GM12878 (cell line): ENCODE data around the gene PCSK5. TPM values are rescaled to one million over a fixed set of nuclear protein-coding genes. Genes with fewer than 3 reads are reported as not detected.

Experiments
- ATAC-seq: fragments of 200-7000 bp; cut with Tn5 transposase; 3 replicates; pipeline ENCODE4 v1.9.1; 2020; ENCODE audit warnings: mild to moderate bottlenecking, moderate library complexity
- BruUV-seq: library from RNA; stranded (reverse); fragments of 400-500 nt; replicated peaks from 2 replicates; lab custom pipeline; 2021; lab: Mats Ljungman, UMichigan
- CTCF ChIA-PET: fragments of 300-600 bp; sonication (Branson Sonifier 250); formaldehyde crosslinking; extraction: SDS; loops from one replicate; lab custom pipeline; 2021; ENCODE audit warnings: inconsistent platforms; lab: Yijun Ruan, JAX
- POLR2A ChIA-PET: fragments of 350-600 bp; formaldehyde crosslinking; extraction: SDS; loops from one replicate; lab custom pipeline; 2021; ENCODE audit warnings: inconsistent platforms; lab: Charles Lee
- RAD21 ChIA-PET: fragments of 300-600 bp; sonication (Branson Sonifier 250); formaldehyde crosslinking; loops from one replicate; lab custom pipeline; 2023; ENCODE audit warnings: antibody characterized with exemption; ENCODE audit not compliant: unreplicated experiment; lab: Charles Lee
- SMC1A ChIA-PET: fragments of 300-600 bp; sonication (Branson Sonifier 250); formaldehyde crosslinking; loops from one replicate; lab custom pipeline; 2023; ENCODE audit not compliant: unreplicated experiment, uncharacterized antibody; lab: Charles Lee
- DNase-seq: peaks from one replicate; pipeline ENCODE4 v3.0.0-alpha.2; 2011; ENCODE audit warnings: low read depth, low spot score
- FAIRE-seq: peaks from 3 replicates; lab custom pipeline; 2011; peaks lifted over from hg19 to GRCh38; lab: Jason Lieb, UNC
- H2AFZ ChIP-seq: 2 replicates; pipeline ENCODE4 v1.6.0; 2011; ENCODE audit warnings: low read depth, low read length, control low read depth; ENCODE audit not compliant: control insufficient read depth
- H3K27ac ChIP-seq: 2 replicates; pipeline ENCODE4 v1.5.1; 2011; ENCODE audit warnings: control low read depth; ENCODE audit not compliant: control insufficient read depth, insufficient read depth
- H3K27me3 ChIP-seq, 2 experiments: replicated peaks in 1 of 2; 2 replicates each; pipeline versions ENCODE4 v1.6.0 to v1.6.1; 2011; ENCODE audit warnings: low read length in 1 of 2; ENCODE audit not compliant: control insufficient read depth in 2 of 2, insufficient read depth in 2 of 2
- H3K36me3 ChIP-seq, 2 experiments: 2 replicates each; pipeline ENCODE4 v1.5.1; 2011; ENCODE audit warnings: low read length in 1 of 2; ENCODE audit not compliant: control insufficient read depth in 2 of 2, insufficient read depth in 2 of 2
- H3K4me1 ChIP-seq: 2 replicates; pipeline ENCODE4 v1.6.1; 2011; ENCODE audit warnings: mild to moderate bottlenecking, low read length, moderate library complexity, mixed read lengths; ENCODE audit not compliant: control insufficient read depth, insufficient read depth
- H3K4me2 ChIP-seq: 2 replicates; pipeline ENCODE4 v1.6.0; 2011; ENCODE audit warnings: control low read depth; ENCODE audit not compliant: control insufficient read depth, insufficient read depth
- H3K4me3 ChIP-seq: fragments of 200-600 bp; sonication (generic); 2 replicates; pipeline ENCODE4 v1.5.1; 2016
- H3K79me2 ChIP-seq: 2 replicates; pipeline ENCODE4 v1.6.0; 2011; ENCODE audit warnings: low read length; ENCODE audit not compliant: control insufficient read depth, insufficient read depth
- H3K9ac ChIP-seq: 2 replicates; pipeline ENCODE4 v1.8.0; 2011; ENCODE audit warnings: low read length, control low read depth, mixed read lengths; ENCODE audit not compliant: control insufficient read depth, insufficient read depth
- H3K9me3 ChIP-seq: replicated peaks from 3 replicates; pipeline ENCODE4 v1.5.1; 2011; ENCODE audit warnings: mild to moderate bottlenecking, low read length; ENCODE audit not compliant: control insufficient read depth, insufficient read depth
- H4K20me1 ChIP-seq: 2 replicates; pipeline ENCODE4 v1.6.0; 2011; ENCODE audit not compliant: control insufficient read depth, insufficient read depth
- ESRRA ChIP-seq: IDR thresholded peaks from 2 replicates; pipeline ENCODE4 v1.6.1; 2012; ENCODE audit warnings: mild to moderate bottlenecking, low read length, improper control_type of control experiment
- GABPA ChIP-seq: IDR thresholded peaks from 2 replicates; pipeline ENCODE4 v1.6.1; 2014; ENCODE audit warnings: antibody characterized with exemption, low read depth, mild to moderate bottlenecking, inconsistent platforms
- NFXL1 ChIP-seq: fragments of 450-650 bp; IDR thresholded peaks from 2 replicates; pipeline ENCODE4 v1.6.1; 2017; ENCODE audit warnings: antibody characterized with exemption, mild to moderate bottlenecking, borderline replicate concordance
- WGBS: methylation state at CpG from one replicate; pipeline ENCODE4 v1.1.6; 2016; ENCODE audit warnings: low lambda C conversion rate; ENCODE audit not compliant: insufficient replicate concordance, insufficient coverage; ENCODE audit errors: missing lambda C conversion rate; 5-methylcytosine and 5-hydroxymethylcytosine counted together
- in situ Hi-C: fragments of 300-500 bp; cut with MboI; formaldehyde crosslinking; loops from 9 replicates; pipeline ENCODE4 v1.14.3; 2018; ENCODE audit warnings: mixed read lengths
- intact Hi-C: fragments of 100-400 bp; cut with micrococcal nuclease; formaldehyde crosslinking; loops from one replicate; pipeline ENCODE4 v1.14.2; 2022; ENCODE audit not compliant: unreplicated experiment
- polyA plus RNA-seq, 11 experiments: library from polyadenylated mRNA; depleted of rRNA in 4 of 11; unstranded in 6 of 11; stranded (reverse) in 5 of 11; fragments of >200 nt; fragmentation: Nextera tagmentation in 4 of 11; fragmentation: Illumina TruSeq in 1 of 11; extraction: Ambion mirVana in 4 of 11; extraction: Trizol in 1 of 11; gene quantifications; 1 replicate in 1 of 11; 2 replicates in 10 of 11; pipeline versions ENCODE4 v1.2.1 to v1.2.3, GENCODE V29; 2011 to 2016; ENCODE audit warnings: inconsistent platforms in 2 of 11, missing spikeins in 2 of 11, low read depth in 1 of 11
- total RNA-seq, 4 experiments: library from RNA; depleted of rRNA in 3 of 4; stranded (reverse); fragments of >200 nt in 3 of 4; fragmentation: Illumina TruSeq in 1 of 4; extraction: Trizol in 1 of 4; gene quantifications; 2 replicates each; pipeline versions ENCODE4 v1.2.1 to v1.2.3, GENCODE V29; 2013 to 2021
- TF ChIP-seq, protein P1 (sequence below): IDR thresholded peaks from 2 replicates; pipeline ENCODE4 v1.6.1; 2012; ENCODE audit warnings: low read depth, low read length, improper control_type of control experiment

Gene PCSK5
- total and polyA plus RNA-seq, 10 of the 15 experiments (the other 5 are each of a cell fraction or from before 2014, with no cell fraction given) = 0.01 to 0.13 (median 0.04) TPM; not detected in 3

- TF ChIP-seq ESRRA (no peak), GABPA (no peak)
- TF ChIP-seq, protein P1, sequence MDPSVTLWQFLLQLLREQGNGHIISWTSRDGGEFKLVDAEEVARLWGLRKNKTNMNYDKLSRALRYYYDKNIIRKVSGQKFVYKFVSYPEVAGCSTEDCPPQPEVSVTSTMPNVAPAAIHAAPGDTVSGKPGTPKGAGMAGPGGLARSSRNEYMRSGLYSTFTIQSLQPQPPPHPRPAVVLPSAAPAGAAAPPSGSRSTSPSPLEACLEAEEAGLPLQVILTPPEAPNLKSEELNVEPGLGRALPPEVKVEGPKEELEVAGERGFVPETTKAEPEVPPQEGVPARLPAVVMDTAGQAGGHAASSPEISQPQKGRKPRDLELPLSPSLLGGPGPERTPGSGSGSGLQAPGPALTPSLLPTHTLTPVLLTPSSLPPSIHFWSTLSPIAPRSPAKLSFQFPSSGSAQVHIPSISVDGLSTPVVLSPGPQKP = no peak
- RAD21 ChIA-PET = no interaction called here
- no peak for ATAC-seq
- CTCF ChIA-PET = no interaction called here
- no peak overlapping the region for H3K4me3 ChIP-seq
- H3K9ac ChIP-seq = no peak overlapping the region
- 43% methylated on average over 5 of the region's 5 CpGs for WGBS
- H3K4me2 ChIP-seq = no peak overlapping the region
- in situ Hi-C loops (no loop called here), intact Hi-C loops (no loop called here)
- no peak for DNase-seq
- H3K36me3 ChIP-seq = no peaks in the 10 kb centered on the region
- BruUV-seq = no TSS peak
- H3K27me3 ChIP-seq = peaks cover 0 to 2% of the 10 kb centered on the region in 2 experiments; a peak in 2 of 4 replicates
- H3K27ac ChIP-seq = no peak overlapping the region
- no peaks in the 10 kb centered on the region for H4K20me1 ChIP-seq
- no peaks in the 10 kb centered on the region for H3K9me3 ChIP-seq
- SMC1A ChIA-PET = no interaction called here
- no peak overlapping the region for H2AFZ ChIP-seq
- H3K4me1 ChIP-seq = no peaks in the 10 kb centered on the region
- no peak for FAIRE-seq
- POLR2A ChIA-PET = no interaction called here
- no peaks in the 10 kb centered on the region for H3K79me2 ChIP-seq
These were observed 420.5 kb downstream of the PCSK5 start for GRCh38 chr9:76310991-76311390.

GRCh38 chr9:76311537-76311936, 421.1 kb downstream of the PCSK5 start:
- Histone ChIP-seq H3K79me2 (no peaks in the 10 kb centered on the region), H3K4me3 (no peak overlapping the region), H3K4me1 (no peaks in the 10 kb centered on the region), H3K9ac (no peak overlapping the region), H3K27ac (no peak overlapping the region), H2AFZ (no peak overlapping the region), H3K4me2 (no peak overlapping the region), H3K36me3 (no peaks in the 10 kb centered on the region), H4K20me1 (no peaks in the 10 kb centered on the region), H3K27me3 (peaks cover 0 to 2% of the 10 kb centered on the region in 2 experiments; a peak in 2 of 4 replicates), H3K9me3 (no peaks in the 10 kb centered on the region)
- ChIA-PET RAD21 (no interaction called here), SMC1A (no interaction called here), POLR2A (no interaction called here), CTCF (no interaction called here)
- ATAC-seq = no peak
- WGBS = 17% methylated on average over 5 of the region's 5 CpGs
- intact Hi-C loops (no loop called here), in situ Hi-C loops (no loop called here)
- DNase-seq = no peak
- no TSS peak for BruUV-seq
- FAIRE-seq = no peak
- no peak for TF ChIP-seq NFXL1
